SK-N-MC (cell line): Measurements from ENCODE around the gene FAT1.

Experiments
- DNase-seq: peaks from one replicate; pipeline ENCODE4 v3.0.0-alpha.2; 2011; ENCODE audit warnings: low read depth, low spot score
- H3K27ac ChIP-seq: fragments of 200-600 bp; sonication (generic); 2 replicates; pipeline ENCODE4 v1.5.1; 2016; ENCODE audit warnings: mixed run types
- H3K36me3 ChIP-seq: fragments of 200-600 bp; sonication (generic); 2 replicates; pipeline ENCODE4 v1.6.1; 2017; ENCODE audit warnings: antibody characterized with exemption, low read length, mixed read lengths; ENCODE audit not compliant: insufficient read depth
- H3K4me3 ChIP-seq: fragments of 200-600 bp; sonication (generic); 2 replicates; pipeline ENCODE4 v1.5.1; 2016
- H3K9ac ChIP-seq: fragments of 200-600 bp; sonication (generic); 2 replicates; pipeline ENCODE4 v1.8.0; 2017; ENCODE audit warnings: mixed run types, mixed read lengths; ENCODE audit not compliant: insufficient read length
- H3K9me3 ChIP-seq: fragments of 200-600 bp; sonication (generic); 2 replicates; pipeline ENCODE4 v1.6.1; 2017; ENCODE audit warnings: low read depth, mild to moderate bottlenecking, antibody characterized with exemption, low read length, moderate library complexity, mixed read lengths
- EZH2 ChIP-seq: fragments of 200-600 bp; sonication (generic); IDR thresholded peaks from one replicate; pipeline ENCODE4 v1.6.1; 2017; ENCODE audit warnings: antibody characterized with exemption
- FOXP2 ChIP-seq: optimal IDR thresholded peaks from 2 replicates; pipeline ENCODE3; 2011; ENCODE audit warnings: mild to moderate bottlenecking, moderate library complexity; ENCODE audit not compliant: insufficient read depth; ENCODE audit errors: extremely low read length, control extremely low read depth
- POLR2AphosphoS5 ChIP-seq: IDR thresholded peaks from 2 replicates; pipeline ENCODE4 v1.6.1; 2012; ENCODE audit warnings: mild to moderate bottlenecking, low read depth, low read length, borderline replicate concordance

The FAT1 gene

DNA sequence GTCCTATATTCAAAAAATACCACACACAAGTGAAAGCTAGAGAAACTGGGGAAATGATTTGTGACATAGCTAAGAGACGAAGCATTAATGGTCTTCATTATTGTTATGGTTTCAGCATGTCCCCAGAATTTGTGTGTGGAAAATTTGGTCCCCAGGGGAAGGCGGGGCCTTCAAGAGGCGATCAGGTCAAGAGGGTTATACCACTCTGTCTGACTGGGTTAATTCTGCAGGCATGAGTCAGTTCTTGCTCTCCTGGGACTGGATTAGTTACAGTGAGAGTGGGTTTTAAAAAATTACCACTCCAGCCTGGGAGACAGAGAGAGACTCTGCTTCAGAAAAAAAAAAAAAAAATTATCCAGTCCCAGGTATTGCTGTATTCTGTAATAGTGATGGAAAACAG, 166.2 kb downstream of the FAT1 start:
- Histone ChIP-seq H3K27ac (no peak overlapping the region), H3K9ac (no peak overlapping the region), H3K4me3 (no peak overlapping the region), H3K36me3 (no peaks in the 10 kb centered on the region), H3K9me3 (no peaks in the 10 kb centered on the region)
- DNase-seq, result no peak
- TF ChIP-seq FOXP2 (no peak), POLR2AphosphoS5 (no peak), EZH2 (no peak)

DNA sequence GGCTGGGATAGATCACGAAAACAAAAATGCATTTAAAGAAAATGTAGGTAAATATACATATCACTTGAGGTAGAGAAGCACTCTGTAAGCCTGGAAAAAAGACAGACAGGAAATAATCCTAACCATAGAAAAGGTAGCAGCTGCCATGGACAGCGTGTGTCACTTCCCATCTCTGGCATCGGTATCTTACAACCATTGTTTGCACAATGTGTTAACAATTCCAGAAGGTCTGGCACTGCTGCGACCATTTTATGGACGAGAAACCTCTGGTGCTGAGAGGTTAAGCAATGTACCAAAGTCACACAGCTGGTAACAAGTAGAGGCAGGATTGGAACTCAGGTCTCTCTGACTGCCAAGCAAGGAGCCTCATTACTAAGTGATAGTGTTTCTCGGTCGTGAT, 166.6 kb downstream of the FAT1 start:
- H3K4me3 ChIP-seq, result no peak overlapping the region
- no peak for DNase-seq
- H3K36me3 ChIP-seq, result no peaks in the 10 kb centered on the region
- H3K9ac ChIP-seq, result no peak overlapping the region
- no peaks in the 10 kb centered on the region for H3K9me3 ChIP-seq
- TF ChIP-seq EZH2, result no peak
- TF ChIP-seq POLR2AphosphoS5, result no peak
- TF ChIP-seq FOXP2, result no peak
- H3K27ac ChIP-seq, result no peak overlapping the region

GRCh38 chr4:186554914-186555827, 168.5 kb downstream of the FAT1 start, which contains the start of gene MTNR1A:
MTNR1A (minus strand) TSS chr4:186555567; CDS start chr4:186555365, 202 bp downstream.
- TF ChIP-seq POLR2AphosphoS5 (no peak), EZH2 (no peak), FOXP2 (no peak)
- no peak for DNase-seq
- Histone ChIP-seq H3K9ac (no peak within 1 kb of the TSS), H3K4me3 (no peak within 1 kb of the TSS), H3K9me3 (no peaks in the 10 kb centered on the region), H3K36me3 (no peaks in the 10 kb centered on the region), H3K27ac (no peak within 1 kb of the TSS)

DNA sequence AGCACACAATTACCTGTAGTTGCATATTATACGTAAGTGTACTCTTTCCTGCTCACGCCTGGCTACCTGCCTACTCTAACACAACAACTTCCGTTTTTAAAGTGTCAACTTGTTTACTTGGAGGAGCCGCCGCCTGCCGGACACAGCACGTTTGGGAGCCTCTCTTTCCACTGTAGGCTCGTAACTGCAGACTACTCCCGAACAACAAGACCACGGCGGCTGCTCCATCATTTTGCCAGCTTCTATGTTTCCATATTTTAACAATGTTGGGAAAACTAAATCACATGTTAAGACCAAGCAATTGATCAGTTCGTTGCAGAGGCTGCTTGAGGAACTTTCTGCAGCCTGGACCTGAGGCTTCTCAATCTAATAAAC, 169.1 kb downstream of the FAT1 start:
- DNase-seq, result no peak
- H3K4me3 ChIP-seq, result no peak overlapping the region

DNA sequence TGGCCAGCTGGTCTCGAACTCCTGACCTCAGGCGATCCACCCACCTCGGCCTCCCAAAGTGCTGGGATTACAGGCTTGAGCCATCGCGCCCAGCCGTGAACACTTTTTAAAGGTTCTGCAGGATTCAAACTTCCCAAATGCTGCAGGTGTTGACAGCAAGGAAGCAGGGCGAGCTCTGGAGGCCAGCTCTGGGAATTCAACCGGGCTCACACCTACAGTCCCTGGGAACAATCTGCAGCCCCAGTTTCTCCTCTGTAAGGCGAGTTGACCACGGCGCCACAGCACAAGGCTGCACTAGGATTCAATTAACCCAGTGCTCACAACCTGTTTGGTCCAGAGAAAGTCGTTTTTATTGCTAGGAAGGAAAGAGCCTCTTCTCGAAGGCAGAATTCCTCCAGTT, 169.9 kb downstream of the FAT1 start:
- no peaks in the 10 kb centered on the region for H3K9me3 ChIP-seq
- no peak for DNase-seq
- TF ChIP-seq EZH2, result no peak
- no peak for TF ChIP-seq POLR2AphosphoS5
- TF ChIP-seq FOXP2, result no peak
- no peak overlapping the region for H3K9ac ChIP-seq
- no peak overlapping the region for H3K4me3 ChIP-seq
- H3K27ac ChIP-seq, result no peak overlapping the region
- no peaks in the 10 kb centered on the region for H3K36me3 ChIP-seq

More for the DNA sequence above, 169.1 kb downstream of the FAT1 start:
- H3K27ac ChIP-seq, result no peak overlapping the region
- TF ChIP-seq FOXP2, result no peak
- no peak for TF ChIP-seq POLR2AphosphoS5
- TF ChIP-seq EZH2, result no peak
- H3K9me3 ChIP-seq, result no peaks in the 10 kb centered on the region
- H3K9ac ChIP-seq, result no peak overlapping the region
- no peaks in the 10 kb centered on the region for H3K36me3 ChIP-seq

DNA sequence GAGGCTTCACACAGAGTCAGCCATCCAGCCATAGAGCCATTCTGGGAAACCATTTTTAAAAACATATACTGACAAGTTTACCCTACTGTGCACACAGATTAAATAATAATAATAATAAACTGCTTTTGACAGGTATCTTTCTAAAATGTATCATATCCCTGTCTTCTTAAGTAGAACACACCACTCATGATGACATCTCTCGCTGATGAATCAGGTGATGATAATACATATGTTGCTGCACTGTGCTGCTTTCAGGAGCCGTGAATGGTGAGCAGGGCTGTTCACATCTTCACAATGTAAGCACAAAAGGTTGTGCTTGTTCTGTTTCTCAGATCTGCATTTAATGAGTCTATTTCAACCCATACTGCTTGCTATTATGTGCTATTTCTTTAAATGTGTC, 171.8 kb downstream of the FAT1 start:
- no peak overlapping the region for H3K9ac ChIP-seq
- no peak for DNase-seq
- no peak overlapping the region for H3K27ac ChIP-seq
- H3K9me3 ChIP-seq, result no peaks in the 10 kb centered on the region
- no peaks in the 10 kb centered on the region for H3K36me3 ChIP-seq
- TF ChIP-seq POLR2AphosphoS5 (no peak), FOXP2 (no peak), EZH2 (no peak)
- H3K4me3 ChIP-seq, result no peak overlapping the region

DNA sequence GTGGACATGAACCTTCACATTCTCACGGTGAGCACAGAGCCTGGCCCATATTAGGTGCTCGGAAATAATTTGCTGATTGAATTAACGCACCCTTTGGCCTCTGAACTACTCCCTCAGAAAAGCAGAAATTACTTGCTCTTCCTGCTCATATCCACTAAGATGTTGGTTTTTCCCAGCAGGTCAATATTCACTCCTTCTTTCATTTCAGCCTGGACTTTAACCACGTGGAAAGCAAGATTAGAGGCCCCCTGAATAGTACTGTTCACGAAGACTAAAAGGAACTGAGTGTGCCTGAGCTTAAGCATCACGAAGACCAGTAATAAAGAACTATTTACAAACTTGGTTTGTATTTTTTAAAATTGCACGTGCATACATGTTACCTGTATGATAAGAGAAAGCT, 178.2 kb downstream of the FAT1 start:
- H3K36me3 ChIP-seq, result no peaks in the 10 kb centered on the region
- no peaks in the 10 kb centered on the region for H3K9me3 ChIP-seq
- TF ChIP-seq FOXP2 (no peak), EZH2 (no peak), POLR2AphosphoS5 (no peak)
- DNase-seq, result no peak
- H3K9ac ChIP-seq, result no peak overlapping the region
- no peak overlapping the region for H3K4me3 ChIP-seq
- no peak overlapping the region for H3K27ac ChIP-seq

DNA sequence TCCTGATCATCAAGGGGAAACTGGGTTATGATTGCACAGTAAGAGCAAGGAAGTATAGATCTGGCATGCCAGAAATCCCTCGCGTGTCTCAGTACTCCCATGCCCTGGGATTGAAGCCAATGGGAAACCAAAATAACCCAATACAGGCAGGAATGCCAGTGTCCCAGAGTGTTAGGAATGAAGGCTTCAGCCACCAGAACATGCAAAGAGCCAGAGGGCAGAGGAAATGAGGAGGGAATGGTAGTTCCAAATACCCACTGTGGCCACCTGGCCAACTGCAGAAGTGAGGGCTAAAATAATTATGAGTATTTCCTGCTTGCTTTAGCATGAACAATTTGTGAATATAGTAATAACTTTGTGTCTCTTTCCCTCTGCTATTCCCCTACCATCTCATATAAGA, 180.4 kb downstream of the FAT1 start:
- no peak for DNase-seq
- Histone ChIP-seq H3K9ac (no peak overlapping the region), H3K9me3 (no peaks in the 10 kb centered on the region), H3K27ac (no peak overlapping the region), H3K36me3 (no peaks in the 10 kb centered on the region), H3K4me3 (no peak overlapping the region)
- TF ChIP-seq EZH2 (no peak), POLR2AphosphoS5 (no peak), FOXP2 (no peak)

- Histone ChIP-seq H3K9me3 (no peaks in the 10 kb centered on the region), H3K4me3 (no peak overlapping the region), H3K9ac (no peak overlapping the region), H3K27ac (no peak overlapping the region), H3K36me3 (no peaks in the 10 kb centered on the region)
- no peak for DNase-seq
- TF ChIP-seq EZH2 (no peak), FOXP2 (no peak), POLR2AphosphoS5 (no peak)
Observed at GRCh38 chr4:186541801-186542200, 181.9 kb downstream of the FAT1 start.
